ENCODE measurements around the gene CCL4L2. TPM values are rescaled to one million over a fixed set of nuclear protein-coding genes. Genes with fewer than 3 reads are reported as not detected.
A peak's percentile ranks its signal among the peaks of the same experiment; 100 is the strongest.
"Not testable (repeated sequence)": the region's sequence is repeated elsewhere in the genome, so short reads cannot be mapped to it uniquely, and the experiment has no call there.

CCL4L2 gene
- total RNA-seq = not detected in 2 replicates

- H3K27me3 ChIP-seq (ENCODE audit: control insufficient read depth, insufficient read depth, low read length); DNase-seq (ENCODE audit: low read depth); H3K4me3 ChIP-seq (ENCODE audit: low read depth, low read length); FAIRE-seq; H3K36me3 ChIP-seq (ENCODE audit: control insufficient read depth, insufficient read depth, low read length): not testable (repeated sequence)
Measured at GRCh38 chr17:36210439-36211211, at the start of gene CCL4L2. CCL4L2 (plus strand) TSS chr17:36211063.

GRCh38 chr17:36168836-36169235 is 42.0 kb upstream of the CCL4L2 start:
- not testable (repeated sequence) for H3K4me3 ChIP-seq (ENCODE audit: low read depth, low read length); H3K36me3 ChIP-seq (ENCODE audit: control insufficient read depth, insufficient read depth, low read length); H3K27me3 ChIP-seq (ENCODE audit: control insufficient read depth, insufficient read depth, low read length); FAIRE-seq; DNase-seq (ENCODE audit: low read depth)

GRCh38 chr17:36176536-36176935 is 34.3 kb upstream of the CCL4L2 start, which contains the start of gene TBC1D3B:
TBC1D3B (minus strand) TSS chr17:36176636; CDS start chr17:36175050, 1,586 bp downstream.
- H3K36me3 ChIP-seq (ENCODE audit: control insufficient read depth, insufficient read depth, low read length); H3K4me3 ChIP-seq (ENCODE audit: low read depth, low read length); DNase-seq (ENCODE audit: low read depth); H3K27me3 ChIP-seq (ENCODE audit: control insufficient read depth, insufficient read depth, low read length); FAIRE-seq: not testable (repeated sequence)

GRCh38 chr17:36181446-36182175 is 29.3 kb upstream of the CCL4L2 start:
- not testable (repeated sequence) for DNase-seq (ENCODE audit: low read depth)

GRCh38 chr17:36182176-36183000 is 28.5 kb upstream of the CCL4L2 start:
- Histone ChIP-seq H3K27me3 (ENCODE audit: control insufficient read depth, insufficient read depth, low read length) (peaks cover 3% of the 10 kb centered on the region), H3K36me3 (ENCODE audit: control insufficient read depth, insufficient read depth, low read length) (no peaks in the 10 kb centered on the region), H3K4me3 (ENCODE audit: low read depth, low read length) (peak overlapping the region; percentile 37)
- FAIRE-seq = no peak
- no peak for TF ChIP-seq CTCF (IDR thresholded peaks at IDR 0.05; ENCODE audit: insufficient read depth, low read length, severe bottlenecking)
- no peak for DNase-seq (ENCODE audit: low read depth)

More at GRCh38 chr17:36181446-36182175, 29.3 kb upstream of the CCL4L2 start:
- H3K36me3 ChIP-seq (ENCODE audit: control insufficient read depth, insufficient read depth, low read length); FAIRE-seq; H3K4me3 ChIP-seq (ENCODE audit: low read depth, low read length); H3K27me3 ChIP-seq (ENCODE audit: control insufficient read depth, insufficient read depth, low read length): not testable (repeated sequence)

- FAIRE-seq (no peak), DNase-seq (ENCODE audit: low read depth) (peak; percentile 27)
- Histone ChIP-seq H3K27me3 (ENCODE audit: control insufficient read depth, insufficient read depth, low read length) (peaks cover 3% of the 10 kb centered on the region), H3K4me3 (ENCODE audit: low read depth, low read length) (peak overlapping the region; percentile 37), H3K36me3 (ENCODE audit: control insufficient read depth, insufficient read depth, low read length) (no peaks in the 10 kb centered on the region)
- TF ChIP-seq CTCF (IDR thresholded peaks at IDR 0.05; ENCODE audit: insufficient read depth, low read length, severe bottlenecking) = no peak
Measured at GRCh38 chr17:36183001-36183971, 27.6 kb upstream of the CCL4L2 start.

All from bronchial epithelial cell (primary cell).